ENCODE results near the gene ZC3H15.

ZC3H15 gene

GRCh38 chr2:186530314-186530713 lies 44.3 kb downstream of the ZC3H15 start:
- no peak overlapping the region for H3K4me3 ChIP-seq (ENCODE audit: low read depth, low read length)

GRCh38 chr2:186531257-186531775 lies 45.3 kb downstream of the ZC3H15 start:
- no peak for TF ChIP-seq CTCF (IDR thresholded peaks at IDR 0.05; ENCODE audit: insufficient read depth, low read depth, low read length, missing control alignments)
- no peak for DNase-seq (ENCODE audit: low read depth)
- H3K4me3 ChIP-seq (ENCODE audit: low read depth, low read length), result no peak overlapping the region

More at GRCh38 chr2:186530314-186530713, 44.3 kb downstream of the ZC3H15 start:
- no peak for DNase-seq (ENCODE audit: low read depth)
- no peak for TF ChIP-seq CTCF (IDR thresholded peaks at IDR 0.05; ENCODE audit: insufficient read depth, low read depth, low read length, missing control alignments)

DNA sequence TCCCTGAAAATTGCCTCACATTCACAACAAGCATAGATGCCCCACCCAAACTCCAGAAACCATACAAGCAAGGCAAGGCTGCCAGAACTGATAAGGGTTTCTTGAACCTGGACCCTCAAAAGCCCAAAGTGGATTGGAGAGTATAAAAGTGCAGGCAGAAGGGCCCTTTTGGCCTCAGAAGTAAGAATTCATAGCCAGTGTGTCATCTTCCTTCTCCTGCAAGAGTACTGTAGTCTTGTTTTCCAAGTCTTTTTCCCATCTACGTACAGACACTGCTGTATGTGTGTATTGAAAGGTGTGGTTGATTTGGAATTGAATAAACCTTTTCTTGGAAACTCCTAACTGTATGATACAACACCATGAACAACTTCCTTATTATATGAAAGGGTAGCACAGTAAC lies 46.8 kb downstream of the ZC3H15 start:
- no peak for DNase-seq (ENCODE audit: low read depth)
- no peak overlapping the region for H3K4me3 ChIP-seq (ENCODE audit: low read depth, low read length)
- TF ChIP-seq CTCF (IDR thresholded peaks at IDR 0.05; ENCODE audit: insufficient read depth, low read depth, low read length, missing control alignments), result no peak

- no peak for TF ChIP-seq CTCF (IDR thresholded peaks at IDR 0.05; ENCODE audit: insufficient read depth, low read depth, low read length, missing control alignments)
- no peak overlapping the region for H3K4me3 ChIP-seq (ENCODE audit: low read depth, low read length)
- no peak for DNase-seq (ENCODE audit: low read depth)
Observed at GRCh38 chr2:186533717-186534116, 47.7 kb downstream of the ZC3H15 start.

DNA sequence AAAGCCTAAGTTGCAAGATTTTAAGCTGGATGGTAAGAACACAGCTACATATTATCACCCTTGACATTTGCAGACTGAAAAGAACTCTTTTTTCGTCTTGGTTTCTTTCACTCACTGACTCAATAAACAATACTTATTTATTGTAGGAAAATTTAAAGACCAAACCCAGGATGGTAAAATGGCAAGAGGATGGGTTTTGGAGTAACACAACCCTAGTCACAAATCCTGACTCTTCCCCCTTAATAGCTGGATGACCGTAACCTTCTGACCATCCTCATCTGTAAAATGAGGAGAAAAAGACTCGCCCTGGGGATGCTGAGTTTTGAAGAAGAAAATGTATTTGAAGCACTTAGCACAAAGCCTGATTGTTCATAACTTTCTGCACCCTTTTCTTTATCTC lies 48.3 kb downstream of the ZC3H15 start:
- TF ChIP-seq CTCF (IDR thresholded peaks at IDR 0.05; ENCODE audit: insufficient read depth, low read depth, low read length, missing control alignments), result no peak
- no peak for DNase-seq (ENCODE audit: low read depth)

GRCh38 chr2:186535861-186536260 lies 49.8 kb downstream of the ZC3H15 start:
- H3K4me3 ChIP-seq (ENCODE audit: low read depth, low read length), result no peak overlapping the region
- no peak for DNase-seq (ENCODE audit: low read depth)
- TF ChIP-seq CTCF (IDR thresholded peaks at IDR 0.05; ENCODE audit: insufficient read depth, low read depth, low read length, missing control alignments), result no peak

More for the DNA sequence above, 48.3 kb downstream of the ZC3H15 start:
- H3K4me3 ChIP-seq (ENCODE audit: low read depth, low read length), result no peak overlapping the region

DNA sequence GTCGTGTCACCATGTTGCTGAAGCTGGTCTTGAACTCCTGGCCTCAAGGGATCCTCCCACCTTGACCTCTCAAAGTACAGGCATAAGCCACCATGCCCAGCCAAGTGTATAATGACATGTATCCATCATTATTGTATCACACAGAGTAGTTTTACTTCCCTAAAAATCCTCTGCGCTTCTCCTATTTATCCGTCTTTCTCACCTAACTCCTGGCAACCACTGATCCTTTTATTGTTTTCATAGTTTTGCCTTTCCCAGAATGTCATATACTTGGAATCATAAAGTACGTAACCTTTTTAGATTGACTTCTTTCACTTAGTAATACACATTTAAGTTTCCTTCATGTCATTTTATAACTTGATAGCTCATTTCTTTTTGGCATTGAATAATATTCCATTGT lies 51.0 kb downstream of the ZC3H15 start:
- no peak for DNase-seq (ENCODE audit: low read depth)
- no peak overlapping the region for H3K4me3 ChIP-seq (ENCODE audit: low read depth, low read length)
- TF ChIP-seq CTCF (IDR thresholded peaks at IDR 0.05; ENCODE audit: insufficient read depth, low read depth, low read length, missing control alignments), result no peak

All from GM12865 (cell line).